ENCODE data around the gene IQSEC1.

The IQSEC1 gene

GRCh38 chr3:13002398-13003124, 70.7 kb downstream of the IQSEC1 start:
- DNase-seq (ENCODE audit: low read depth in 2 of 2), result no peak

DNA sequence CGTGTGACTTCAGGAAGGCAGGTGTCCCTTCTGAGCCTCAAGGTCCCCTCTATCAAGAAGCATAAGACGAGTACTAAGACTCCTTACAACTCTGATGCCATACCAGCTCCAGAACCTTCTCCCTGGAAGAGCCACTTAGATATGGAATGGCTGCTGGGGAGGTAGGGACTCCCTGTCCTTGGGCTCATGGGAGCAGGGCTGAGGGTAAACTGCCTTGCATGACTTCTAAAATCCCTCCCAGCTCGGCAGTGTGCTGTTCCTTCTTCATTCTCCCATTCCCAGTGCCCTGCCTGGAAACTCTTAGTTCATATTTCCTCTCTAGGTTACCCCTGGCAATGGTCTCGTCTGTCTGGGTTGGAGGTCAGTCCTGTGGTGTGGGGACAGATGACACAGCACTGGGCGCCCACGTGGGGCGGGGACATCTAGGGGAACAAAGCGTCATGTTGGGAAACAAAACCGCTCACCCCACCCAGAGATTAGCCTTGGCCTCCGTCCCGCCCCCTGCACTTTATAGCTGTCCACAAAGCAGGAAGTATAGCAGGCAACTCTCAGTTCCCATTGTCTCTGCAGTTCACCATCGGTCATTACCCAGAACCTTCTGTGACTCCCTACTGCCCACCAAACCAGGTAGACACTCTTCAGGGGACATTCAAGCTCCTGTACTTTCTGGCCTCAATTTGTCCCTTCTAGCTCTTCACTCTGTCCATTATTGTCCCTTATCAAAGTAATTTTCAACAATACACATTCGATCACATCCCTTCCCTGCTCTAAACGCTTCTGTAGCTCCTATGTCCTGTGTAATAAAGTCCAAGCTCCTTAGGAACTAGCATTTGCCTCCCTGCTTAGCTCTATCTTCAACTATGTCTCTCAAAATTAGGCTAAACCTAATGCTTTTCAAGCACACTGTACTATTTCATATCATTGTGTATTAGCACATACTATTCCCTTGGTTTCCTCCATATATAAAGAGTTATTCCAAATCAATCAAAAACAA, 73.8 kb downstream of the IQSEC1 start:
- DNase-seq (ENCODE audit: low read depth in 2 of 2), result no peak

DNA sequence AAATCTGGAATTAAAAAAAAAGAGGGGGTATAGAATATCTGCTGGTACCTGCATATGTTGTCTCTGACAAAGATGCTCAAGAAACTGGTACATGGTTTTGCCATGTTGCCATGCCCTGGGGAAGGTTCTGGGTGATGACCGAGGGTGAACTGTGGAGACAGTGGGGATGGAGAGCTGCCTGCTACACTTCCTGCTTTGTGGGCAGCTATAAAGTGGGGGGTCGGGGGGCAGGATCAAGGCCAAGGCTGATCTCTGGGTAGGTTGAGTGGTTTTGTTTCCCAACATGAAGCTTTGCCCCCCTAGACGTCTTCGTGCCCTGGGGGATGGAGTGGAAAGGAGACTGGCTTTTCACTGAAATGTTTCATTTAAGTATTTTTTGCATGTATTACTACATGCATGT, 74.6 kb downstream of the IQSEC1 start:
- no peak for DNase-seq (ENCODE audit: low read depth in 2 of 2)

GRCh38 chr3:12997387-12997786, 75.8 kb downstream of the IQSEC1 start:
- DNase-seq (ENCODE audit: low read depth in 2 of 2), result no peak

GRCh38 chr3:12996181-12996506, 77.1 kb downstream of the IQSEC1 start:
- DNase-seq (ENCODE audit: low read depth in 2 of 2), result no peak

- DNase-seq (ENCODE audit: low read depth in 2 of 2), result no peak
Measured at GRCh38 chr3:12995389-12996180, 77.6 kb downstream of the IQSEC1 start.

- DNase-seq (ENCODE audit: low read depth in 2 of 2), result peak; percentile 73 to 82
Measured at GRCh38 chr3:12994607-12995388, 78.4 kb downstream of the IQSEC1 start.

DNA sequence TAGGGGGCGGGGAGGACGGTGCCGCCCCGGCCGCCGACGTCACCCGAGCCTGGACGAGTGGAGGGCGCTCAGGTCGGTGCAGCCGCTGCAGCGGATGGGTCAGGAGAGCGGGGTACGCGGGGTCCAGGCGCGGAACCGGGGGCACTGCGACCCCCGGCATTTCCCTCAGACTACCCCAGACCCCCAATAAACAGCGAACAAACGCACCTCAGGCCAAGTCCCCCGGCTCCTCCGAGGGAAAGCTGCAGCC, 78.9 kb downstream of the IQSEC1 start:
- no peak for DNase-seq (ENCODE audit: low read depth in 2 of 2)

DNA sequence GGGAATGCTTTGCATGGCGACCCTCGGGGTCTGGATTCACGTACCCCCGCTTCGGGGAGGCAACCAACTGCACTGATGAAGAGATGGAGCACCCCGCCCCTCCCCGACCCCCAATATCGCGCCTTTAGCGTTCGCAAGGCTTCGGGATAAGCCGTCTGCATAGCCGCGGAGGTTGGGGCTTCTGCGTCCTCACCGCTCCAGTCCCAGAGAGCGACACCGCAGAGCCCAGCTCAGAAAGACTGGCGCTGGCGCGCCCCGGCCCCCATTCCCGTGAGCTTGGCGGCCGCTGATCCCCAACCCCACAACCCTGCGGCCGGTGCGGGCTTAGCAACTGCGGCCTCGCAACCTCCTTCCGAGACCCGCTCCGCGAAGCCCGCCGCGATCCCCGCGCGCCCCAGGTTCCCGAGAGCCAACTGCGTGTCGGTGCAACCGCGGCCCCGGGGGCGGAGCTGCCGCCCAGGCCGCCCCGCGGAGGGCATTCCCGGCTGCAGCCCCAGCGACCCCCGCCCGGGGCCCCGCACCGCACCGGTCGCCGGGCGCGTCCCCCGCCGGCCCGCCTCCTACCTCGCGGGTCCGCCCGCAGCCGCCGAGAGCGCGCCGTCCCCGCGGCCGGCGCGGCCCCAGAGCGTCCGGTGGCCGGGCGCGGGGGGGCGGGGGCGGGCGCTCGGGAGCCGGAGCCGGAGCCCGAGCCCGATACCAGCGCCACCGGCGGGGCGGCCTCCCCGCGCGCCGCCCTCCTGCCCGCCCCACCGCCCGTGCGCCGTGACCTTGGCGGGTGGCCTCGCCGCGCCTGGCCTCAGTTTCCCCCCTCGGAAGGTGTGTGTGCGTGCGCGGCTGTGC, 79.5 kb downstream of the IQSEC1 start:
- no peak for DNase-seq (ENCODE audit: low read depth in 2 of 2)

DNA sequence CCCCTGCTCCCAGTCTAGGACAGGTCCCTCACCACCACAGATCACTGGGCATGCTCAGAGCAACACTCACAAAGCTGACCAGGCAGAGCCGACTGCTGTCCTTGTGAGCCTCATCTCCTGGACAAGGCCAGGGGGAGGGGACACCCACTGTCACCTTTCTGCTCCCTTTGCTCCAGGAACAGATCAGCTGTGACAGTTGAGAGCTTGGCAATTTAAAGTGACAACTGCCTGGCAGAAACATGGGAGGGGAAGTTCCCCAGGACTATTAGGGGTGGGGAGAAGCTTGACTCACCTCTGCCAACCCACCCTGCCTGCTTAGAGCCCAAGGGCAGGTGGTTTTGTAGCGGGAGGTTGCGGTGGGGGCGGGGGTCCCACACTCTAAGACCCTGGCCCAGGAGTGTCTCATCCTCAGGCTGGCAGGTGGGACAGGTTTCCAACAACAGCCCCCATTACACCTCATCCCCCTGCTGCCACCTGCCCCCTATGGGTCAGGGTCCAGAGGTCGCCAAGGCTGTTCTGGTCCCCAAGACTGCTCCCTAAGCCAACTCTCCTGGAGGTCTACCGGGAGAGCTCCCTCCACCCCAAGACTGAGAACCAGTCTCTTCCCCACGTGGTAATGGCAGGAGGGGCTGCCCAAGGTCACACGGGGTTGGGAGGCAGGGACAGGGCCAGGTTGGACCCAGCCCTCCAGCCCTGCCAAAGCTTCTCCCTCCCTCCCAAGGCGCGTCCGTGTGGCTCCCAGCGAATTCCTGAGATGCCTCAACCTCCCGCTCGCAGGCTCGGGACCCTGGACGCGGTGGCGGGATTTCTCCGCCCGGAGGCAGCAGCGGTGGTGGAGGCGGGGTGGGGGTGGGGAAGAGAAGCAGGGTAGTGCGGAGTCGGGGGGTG, 80.4 kb downstream of the IQSEC1 start:
- no peak for DNase-seq (ENCODE audit: low read depth in 2 of 2)

DNA sequence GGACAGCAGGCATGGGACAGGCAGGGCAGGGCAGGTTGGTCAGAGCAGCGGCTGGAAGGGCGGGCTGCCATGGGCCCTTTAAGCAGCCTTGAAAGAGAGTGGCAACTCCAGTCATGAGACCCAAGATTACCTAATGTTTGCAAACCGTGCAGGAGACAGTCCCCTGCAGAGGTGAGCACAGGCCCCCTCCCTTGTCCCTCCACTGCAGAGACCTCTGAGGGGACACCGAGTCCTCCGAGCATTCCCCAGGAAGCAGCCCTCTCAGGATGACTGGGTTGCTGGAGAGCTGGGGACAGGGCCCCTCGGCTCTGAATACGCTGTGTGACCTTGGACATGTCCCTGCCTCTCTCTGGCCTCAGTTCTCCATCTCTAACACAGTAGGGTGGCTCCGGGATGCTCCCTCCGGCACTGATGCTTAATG, 81.4 kb downstream of the IQSEC1 start:
- no peak for DNase-seq (ENCODE audit: low read depth in 2 of 2)

DNA sequence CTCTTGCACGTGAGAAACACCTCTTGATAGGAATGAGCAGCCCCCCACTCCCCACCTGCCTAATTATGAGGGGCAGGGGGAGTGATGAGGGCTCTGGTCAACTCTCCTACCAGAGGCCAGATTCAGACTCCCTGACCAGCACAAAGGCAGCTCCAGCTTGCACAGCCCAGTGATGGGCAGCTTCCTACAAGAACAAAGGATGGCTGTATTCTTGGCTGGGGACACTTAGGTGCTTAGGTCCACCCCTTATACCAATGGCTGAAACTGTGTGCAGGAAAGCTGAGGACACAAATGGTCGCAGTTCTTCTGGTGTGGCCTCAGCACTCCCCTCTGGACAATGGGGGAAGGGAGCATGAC, 81.8 kb downstream of the IQSEC1 start:
- DNase-seq (ENCODE audit: low read depth in 2 of 2), result no peak

DNA sequence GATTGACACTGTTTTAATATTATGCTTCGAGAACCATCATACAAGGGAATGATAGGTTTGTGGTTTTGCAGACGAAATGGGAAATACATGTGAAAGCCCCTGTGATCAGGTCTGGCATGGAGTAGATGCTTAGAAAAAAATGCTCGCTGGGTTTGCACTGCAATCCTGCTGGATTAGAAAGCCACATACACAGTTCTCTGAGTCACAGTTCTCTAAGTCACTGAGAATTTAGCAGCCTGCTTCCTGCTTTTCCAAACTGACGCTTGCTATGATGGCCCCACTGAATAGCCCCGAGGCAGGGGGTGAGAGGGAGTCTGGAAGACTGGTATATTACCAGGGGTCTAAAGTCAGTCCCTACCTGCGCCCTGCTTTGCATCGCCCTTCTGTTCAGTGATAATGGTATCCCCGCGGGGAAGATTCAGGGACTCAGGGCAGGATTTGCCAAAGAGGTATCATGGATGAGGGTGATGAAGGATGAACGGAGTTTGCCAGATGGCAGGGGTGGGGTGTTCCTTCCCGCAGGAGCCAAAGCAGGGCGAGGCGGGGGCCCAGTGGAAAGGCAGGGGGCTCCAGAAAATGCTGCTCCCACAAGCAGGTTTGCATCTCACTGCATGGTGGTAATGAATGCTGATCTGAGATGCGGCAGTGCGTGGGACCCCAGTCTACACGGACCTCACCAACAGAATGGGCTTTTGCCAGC, 82.3 kb downstream of the IQSEC1 start:
- no peak for DNase-seq (ENCODE audit: low read depth in 2 of 2)

DNA sequence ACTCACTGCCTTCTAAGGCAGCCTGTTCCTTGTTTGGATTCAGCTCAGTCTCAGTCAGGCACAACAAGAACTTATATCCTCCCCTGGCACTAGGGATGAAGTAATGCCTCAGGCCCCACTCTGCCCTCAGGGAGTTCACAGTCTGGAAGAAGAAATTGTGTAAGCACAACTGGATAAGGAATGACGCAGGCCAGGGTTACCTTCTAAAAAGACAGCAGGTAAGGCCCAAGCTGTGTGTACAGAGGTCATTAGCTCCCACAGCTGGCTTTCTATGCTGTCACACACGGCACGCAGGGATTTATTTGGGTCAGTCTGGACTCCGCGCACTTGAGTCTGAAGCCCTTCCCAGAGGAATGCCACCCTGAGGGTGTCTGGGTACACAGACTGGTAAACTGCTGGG, 82.9 kb downstream of the IQSEC1 start:
- DNase-seq (ENCODE audit: low read depth in 2 of 2), result no peak

DNA sequence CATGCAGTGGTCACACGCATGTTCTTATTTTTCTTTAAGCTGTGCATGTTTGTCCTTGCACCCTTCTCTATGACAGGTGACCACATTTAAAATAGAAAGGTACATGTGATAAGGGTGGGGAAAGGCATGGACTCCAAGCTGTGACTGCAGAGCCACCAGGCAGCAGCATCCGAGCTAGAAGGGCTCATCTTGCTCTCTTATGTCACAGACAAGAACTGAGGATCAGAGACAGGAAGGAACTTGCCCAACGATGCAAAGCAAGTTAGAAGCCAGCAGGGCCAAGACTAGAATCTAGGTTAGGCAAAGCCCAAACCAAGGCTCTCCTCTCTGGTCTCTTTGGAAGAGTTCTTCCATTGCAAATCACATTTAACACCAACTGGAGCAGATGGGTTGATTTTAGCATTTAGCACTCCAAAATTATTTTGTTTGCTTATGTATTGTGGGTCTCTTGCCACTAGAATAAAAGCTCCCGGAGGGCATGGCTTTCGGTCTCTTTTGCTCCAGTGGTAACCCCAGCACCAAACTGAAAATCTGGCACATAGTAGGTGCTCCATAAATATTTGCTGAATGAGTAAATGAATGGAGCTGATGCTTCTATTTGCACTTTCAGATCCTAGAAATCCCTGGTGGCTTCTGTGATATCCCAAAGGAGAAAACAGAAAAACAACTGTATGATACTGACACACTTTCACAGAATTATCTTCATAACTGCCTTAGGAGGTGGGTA, 84.3 kb downstream of the IQSEC1 start:
- no peak for DNase-seq (ENCODE audit: low read depth in 2 of 2)

DNA sequence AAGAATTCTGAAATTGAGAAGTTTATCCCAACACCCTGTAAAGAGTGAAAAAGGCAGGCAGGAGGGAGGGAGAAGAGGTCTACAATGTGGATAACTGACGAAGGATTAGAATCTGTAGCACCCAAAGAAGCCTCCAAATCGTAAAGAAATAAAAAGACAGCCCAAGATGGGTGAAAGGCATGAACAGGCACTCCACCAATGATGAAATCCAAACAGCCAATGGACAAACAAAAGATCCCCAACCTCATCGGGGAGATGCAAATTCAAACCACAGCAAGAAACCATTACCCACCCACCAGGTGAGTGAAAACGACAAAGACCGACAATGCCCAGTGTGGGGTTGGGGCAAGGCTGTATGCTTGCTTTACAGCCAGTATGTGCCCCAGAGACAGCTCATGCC, 85.6 kb downstream of the IQSEC1 start:
- no peak for DNase-seq (ENCODE audit: low read depth in 2 of 2)

GRCh38 chr3:12986986-12987385, 86.2 kb downstream of the IQSEC1 start:
- no peak for DNase-seq (ENCODE audit: low read depth in 2 of 2)

GRCh38 chr3:12986521-12986920, 86.7 kb downstream of the IQSEC1 start:
- no peak for DNase-seq (ENCODE audit: low read depth in 2 of 2)

DNA sequence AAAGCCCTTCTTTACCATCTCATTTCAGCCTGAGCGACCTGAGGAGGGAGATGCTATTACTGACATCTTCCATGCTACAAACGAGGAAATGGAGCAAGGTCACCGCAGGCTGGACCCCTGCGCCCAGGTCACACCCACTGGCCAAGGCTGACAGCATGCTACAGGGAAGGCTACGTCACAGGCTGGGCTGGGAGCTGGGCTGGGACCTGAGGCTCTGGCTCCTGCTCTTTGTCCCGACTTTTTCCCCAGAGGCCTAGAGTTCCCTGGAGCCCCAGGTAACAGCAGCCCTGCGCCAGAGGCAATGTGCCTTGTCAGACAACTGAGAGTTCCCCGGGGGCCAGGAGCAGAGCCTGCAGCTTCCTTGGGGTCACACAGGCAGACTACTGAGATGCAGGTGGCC, 87.2 kb downstream of the IQSEC1 start:
- no peak for DNase-seq (ENCODE audit: low read depth in 2 of 2)

Measured in stimulated activated CD4-positive, alpha-beta T cell treated with anti-CD3 and anti-CD28 coated beads, Interleukin-12 subunit alpha, Interleukin-12 subunit beta, amount 100 ng/mL, for 24 hours (primary cell).